H4 (cell line): ENCODE measurements around the gene PDE11A. TPM values are rescaled to one million over a fixed set of nuclear protein-coding genes. Genes with fewer than 3 reads are reported as not detected.

ENCODE experiments used
- DNase-seq: peaks from one replicate; pipeline ENCODE4 v3.0.0-alpha.2; 2015; ENCODE audit warnings: low spot score
- total RNA-seq: library from RNA; depleted of rRNA; stranded (reverse); fragments of >200 nt; shearing (Covaris generic); gene quantifications from 2 replicates; pipeline ENCODE4 v1.2.3, GENCODE V29; 2014; rRNA removed

Gene PDE11A
- total RNA-seq, 1 experiment from 2014 or later, result 0.60 TPM

- no peak for DNase-seq
These were observed 498.2 kb downstream of the PDE11A start for GRCh38 chr2:177574356-177574755.

Other genes with a start within 250 kb of the PDE11A start
- gene RBM45, start 39.7 kb upstream of the PDE11A start, total RNA-seq, result 17.8 and 19.7 TPM in 2 replicates
- gene OSBPL6, start 121.7 kb upstream of the PDE11A start, total RNA-seq, result 3.9 and 10.1 TPM in 2 replicates